GM12801 (cell line): ENCODE results near the gene NDUFA3.

Source experiments
- TF ChIP-seq, protein P1 (sequence below): IDR thresholded peaks from one replicate; pipeline ENCODE4 v1.5.1; 2011; ENCODE audit warnings: control low read depth; ENCODE audit not compliant: insufficient read length; ENCODE audit errors: extremely low read depth

The NDUFA3 gene

DNA sequence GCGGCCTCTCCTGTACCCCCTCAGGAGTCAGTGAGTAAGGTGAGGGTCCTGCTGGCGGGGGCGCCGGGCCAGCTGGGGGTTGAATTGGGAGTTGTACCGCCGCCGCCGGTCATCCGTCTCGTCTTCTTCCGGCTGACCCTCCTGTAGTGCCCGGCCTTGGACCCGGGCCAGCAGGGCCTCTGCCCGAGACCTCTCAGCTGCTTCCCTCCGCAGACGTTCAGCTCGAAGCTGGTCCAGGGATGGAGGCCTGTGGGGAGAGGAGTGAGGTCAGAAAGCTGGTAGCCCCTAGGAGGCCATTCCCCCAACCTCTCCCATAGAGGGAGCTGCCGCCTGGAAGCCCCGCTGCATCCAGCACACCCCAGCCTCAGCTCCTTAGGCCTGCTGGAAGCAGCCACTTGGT lies 53.0 kb downstream of the NDUFA3 start:
- TF ChIP-seq, protein P1, sequence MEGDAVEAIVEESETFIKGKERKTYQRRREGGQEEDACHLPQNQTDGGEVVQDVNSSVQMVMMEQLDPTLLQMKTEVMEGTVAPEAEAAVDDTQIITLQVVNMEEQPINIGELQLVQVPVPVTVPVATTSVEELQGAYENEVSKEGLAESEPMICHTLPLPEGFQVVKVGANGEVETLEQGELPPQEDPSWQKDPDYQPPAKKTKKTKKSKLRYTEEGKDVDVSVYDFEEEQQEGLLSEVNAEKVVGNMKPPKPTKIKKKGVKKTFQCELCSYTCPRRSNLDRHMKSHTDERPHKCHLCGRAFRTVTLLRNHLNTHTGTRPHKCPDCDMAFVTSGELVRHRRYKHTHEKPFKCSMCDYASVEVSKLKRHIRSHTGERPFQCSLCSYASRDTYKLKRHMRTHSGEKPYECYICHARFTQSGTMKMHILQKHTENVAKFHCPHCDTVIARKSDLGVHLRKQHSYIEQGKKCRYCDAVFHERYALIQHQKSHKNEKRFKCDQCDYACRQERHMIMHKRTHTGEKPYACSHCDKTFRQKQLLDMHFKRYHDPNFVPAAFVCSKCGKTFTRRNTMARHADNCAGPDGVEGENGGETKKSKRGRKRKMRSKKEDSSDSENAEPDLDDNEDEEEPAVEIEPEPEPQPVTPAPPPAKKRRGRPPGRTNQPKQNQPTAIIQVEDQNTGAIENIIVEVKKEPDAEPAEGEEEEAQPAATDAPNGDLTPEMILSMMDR, result no peak

DNA sequence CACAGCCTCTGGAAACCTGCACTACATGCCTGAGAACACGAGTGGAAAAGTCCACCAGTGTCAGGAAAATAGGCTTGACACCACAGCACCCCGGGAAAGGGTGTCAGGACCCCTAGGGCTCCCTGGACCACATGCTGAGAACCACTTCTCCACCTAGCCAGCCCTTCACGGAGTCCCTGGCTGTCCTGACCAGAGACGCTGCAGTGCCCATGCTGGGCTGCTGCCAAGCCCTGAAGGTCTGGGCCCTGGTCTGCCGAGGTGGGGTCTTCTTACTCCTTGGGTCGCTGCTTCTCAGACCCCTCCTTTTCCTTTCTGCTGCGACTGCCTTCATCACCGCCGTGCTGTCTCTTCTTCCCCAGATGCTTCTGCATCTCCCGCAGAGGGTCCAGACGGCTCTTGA lies 53.8 kb downstream of the NDUFA3 start:
- TF ChIP-seq, protein P1, result no peak

DNA sequence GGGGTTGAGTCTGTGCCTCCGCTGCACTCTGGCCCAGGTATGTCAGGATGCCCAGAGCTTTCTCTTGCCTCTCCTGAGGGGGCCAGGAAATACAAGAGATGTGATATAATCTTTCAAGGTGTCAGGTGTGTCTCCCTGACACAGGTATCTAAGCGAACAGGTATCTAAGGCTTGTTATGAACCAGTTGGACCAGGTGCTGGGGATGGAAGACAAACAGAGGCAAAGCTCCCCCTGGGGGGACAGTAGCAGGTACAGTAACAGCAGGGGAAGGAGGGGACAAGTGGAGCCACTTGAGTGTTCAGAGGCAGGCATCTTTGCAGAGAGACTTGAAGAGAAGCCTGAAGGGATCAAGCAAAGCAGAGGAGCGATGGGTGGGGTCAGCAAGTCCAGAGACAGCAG lies 54.3 kb downstream of the NDUFA3 start:
- TF ChIP-seq, protein P1, result no peak
